Activated CD8-positive, alpha-beta T cell treated with anti-CD3 and anti-CD28 coated beads for 36 hours (primary cell): Measurements from ENCODE around the gene FGF1. TPM values are rescaled to one million over a fixed set of nuclear protein-coding genes. Genes with fewer than 3 reads are reported as not detected.

Experiments used
- ATAC-seq: fragments of 200-7000 bp; cut with Tn5 transposase; one replicate; pipeline ENCODE4 v1.10.0; 2021; ENCODE audit warnings: mild to moderate bottlenecking, moderate library complexity
- CTCF ChIA-PET: fragments of 350-600 bp; sonication (Branson Sonifier 250); formaldehyde crosslinking; loops from one replicate; lab custom pipeline; 2021; ENCODE audit warnings: antibody characterized with exemption; lab: Charles Lee
- POLR2A ChIA-PET: fragments of 350-600 bp; sonication (Branson Sonifier 250); formaldehyde crosslinking; loops from one replicate; lab custom pipeline; 2021; ENCODE audit warnings: antibody characterized with exemption; lab: Charles Lee
- DNase-seq: peaks from one replicate; pipeline ENCODE4 v3.0.0-alpha.2; 2020
- H3K27ac Mint-ChIP-seq: one replicate; pipeline ENCODE4 v1.8.0; 2021; ENCODE audit warnings: mild to moderate bottlenecking, mixed read lengths
- H3K27me3 Mint-ChIP-seq: one replicate; pipeline ENCODE4 v1.8.0; 2021; ENCODE audit warnings: mixed read lengths
- H3K36me3 Mint-ChIP-seq: one replicate; pipeline ENCODE4 v1.8.0; 2021; ENCODE audit warnings: low read depth, mixed read lengths
- H3K4me1 Mint-ChIP-seq: one replicate; pipeline ENCODE4 v1.8.0; 2021; ENCODE audit warnings: low read depth, mixed read lengths
- H3K4me3 Mint-ChIP-seq: one replicate; pipeline ENCODE4 v1.8.0; 2021; ENCODE audit warnings: mild to moderate bottlenecking, moderate library complexity, mixed read lengths
- H3K9me3 Mint-ChIP-seq: one replicate; pipeline ENCODE4 v1.8.0; 2021; ENCODE audit warnings: mixed read lengths
- CTCF ChIP-seq: fragments of 200-600 bp; IDR thresholded peaks from one replicate; pipeline ENCODE4 v1.8.0; 2022; ENCODE audit warnings: antibody characterized with exemption, mild to moderate bottlenecking
- intact Hi-C: fragments of 100-400 bp; cut with micrococcal nuclease; formaldehyde crosslinking; loops from one replicate; pipeline ENCODE4 v1.10.0; 2022
- total RNA-seq, 2 experiments: library from RNA; stranded (reverse); gene quantifications; one replicate each; pipeline ENCODE4 v1.2.3, GENCODE V29; 2021

Gene FGF1
- total RNA-seq, 2 experiments from 2014 or later = not detected

GRCh38 chr5:142703153-142703552 is 17.3 kb upstream of the FGF1 start:
- Mint-ChIP-seq H3K27me3 (peaks cover 3% of the 10 kb centered on the region), H3K4me1 (no peaks in the 10 kb centered on the region), H3K9me3 (no peaks in the 10 kb centered on the region), H3K36me3 (no peaks in the 10 kb centered on the region), H3K27ac (no peak overlapping the region), H3K4me3 (no peak overlapping the region)
- POLR2A ChIA-PET = interaction anchor here (0.6 kb wide), 1 partner anchor 363 kb away, joined by 3 read pairs; no protein-coding TSS in a partner anchor
- intact Hi-C loops = no loop called here
- no peak for ATAC-seq
- CTCF ChIA-PET = interaction anchor here (1.1 to 30.6 kb wide), 7 partner anchors 10 to 179 kb away, joined by 4 to 673 read pairs (median 38); no protein-coding TSS in a partner anchor
- no peak for DNase-seq
- no peak for TF ChIP-seq CTCF

- no peaks in the 10 kb centered on the region for H3K36me3 Mint-ChIP-seq
- no peak for ATAC-seq
- peaks cover 2% of the 10 kb centered on the region for H3K4me1 Mint-ChIP-seq
- intact Hi-C loops = no loop called here
- CTCF ChIA-PET = interaction anchor here (0.7 to 30.6 kb wide), 8 partner anchors 10 to 180 kb away, joined by 3 to 673 read pairs (median 8); no protein-coding TSS in a partner anchor
- POLR2A ChIA-PET = no interaction called here
- no peak for DNase-seq
- H3K4me3 Mint-ChIP-seq = no peak overlapping the region
- no peaks in the 10 kb centered on the region for H3K9me3 Mint-ChIP-seq
- H3K27me3 Mint-ChIP-seq = peaks cover 3% of the 10 kb centered on the region
- H3K27ac Mint-ChIP-seq = no peak overlapping the region
- no peak for TF ChIP-seq CTCF
These were observed 15.9 kb upstream of the FGF1 start for GRCh38 chr5:142701673-142702311.

- DNase-seq (no peak), ATAC-seq (no peak)
- H3K9me3 Mint-ChIP-seq = no peaks in the 10 kb centered on the region
- no peak for TF ChIP-seq CTCF
- peaks cover 2% of the 10 kb centered on the region for H3K4me1 Mint-ChIP-seq
- ChIA-PET POLR2A (no interaction called here), CTCF (interaction anchor here (1.2 to 30.6 kb wide), 10 partner anchors 13 to 182 kb away, joined by 3 to 673 read pairs (median 20); partner anchors contain the start of gene FGF1)
- H3K4me3 Mint-ChIP-seq = no peak overlapping the region
- H3K27me3 Mint-ChIP-seq = peaks cover 3% of the 10 kb centered on the region
- intact Hi-C loops = no loop called here
- H3K36me3 Mint-ChIP-seq = no peaks in the 10 kb centered on the region
- H3K27ac Mint-ChIP-seq = no peak overlapping the region
These were observed 14.7 kb upstream of the FGF1 start for GRCh38 chr5:142700566-142700965.

GRCh38 chr5:142699184-142699720 is 13.4 kb upstream of the FGF1 start:
- peak; percentile 97 for TF ChIP-seq CTCF
- H3K4me1 Mint-ChIP-seq = peaks cover 2% of the 10 kb centered on the region
- no peak overlapping the region for H3K4me3 Mint-ChIP-seq
- no peaks in the 10 kb centered on the region for H3K9me3 Mint-ChIP-seq
- CTCF ChIA-PET = interaction anchor here (0.7 to 30.6 kb wide), 37 partner anchors 9 to 550 kb away, joined by 3 to 673 read pairs (median 4); partner anchors contain the start of gene FGF1
- DNase-seq (peak; percentile 86), ATAC-seq (peak; percentile 98)
- H3K36me3 Mint-ChIP-seq = no peaks in the 10 kb centered on the region
- intact Hi-C loops = loop anchor here (1.0 to 2.0 kb wide), 2 partner anchors 44 to 86 kb away; no protein-coding TSS in a partner anchor
- no peak overlapping the region for H3K27ac Mint-ChIP-seq
- POLR2A ChIA-PET = no interaction called here
- peaks cover under 1% of the 10 kb centered on the region for H3K27me3 Mint-ChIP-seq
